ENCODE measurements around the gene FPGS. TPM values are rescaled to one million over a fixed set of nuclear protein-coding genes. Genes with fewer than 3 reads are reported as not detected.

The FPGS gene
- total RNA-seq, 1 donor from 2014 or later: 65.1 TPM

DNA sequence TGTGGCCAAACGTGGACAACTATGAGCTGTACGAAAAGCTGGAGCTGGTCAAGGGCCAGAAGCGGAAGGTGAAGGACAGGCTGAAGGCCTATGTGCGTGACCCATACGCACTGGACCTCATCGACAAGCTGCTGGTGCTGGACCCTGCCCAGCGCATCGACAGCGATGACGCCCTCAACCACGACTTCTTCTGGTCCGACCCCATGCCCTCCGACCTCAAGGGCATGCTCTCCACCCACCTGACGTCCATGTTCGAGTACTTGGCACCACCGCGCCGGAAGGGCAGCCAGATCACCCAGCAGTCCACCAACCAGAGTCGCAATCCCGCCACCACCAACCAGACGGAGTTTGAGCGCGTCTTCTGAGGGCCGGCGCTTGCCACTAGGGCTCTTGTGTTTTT, 13.5 kb upstream of the FPGS start:
- Mint-ChIP-seq H3K4me1 (ENCODE audit: unreplicated experiment) (peaks cover 16% of the 10 kb centered on the region), H3K4me3 (ENCODE audit: unreplicated experiment) (no peak overlapping the region), H3K9me3 (ENCODE audit: unreplicated experiment) (no peaks in the 10 kb centered on the region), H3K27ac (ENCODE audit: unreplicated experiment) (no peak overlapping the region), H3K27me3 (ENCODE audit: unreplicated experiment) (no peaks in the 10 kb centered on the region), H3K36me3 (ENCODE audit: unreplicated experiment) (peaks cover 35% of the 10 kb centered on the region)
- TF ChIP-seq, protein P1, sequence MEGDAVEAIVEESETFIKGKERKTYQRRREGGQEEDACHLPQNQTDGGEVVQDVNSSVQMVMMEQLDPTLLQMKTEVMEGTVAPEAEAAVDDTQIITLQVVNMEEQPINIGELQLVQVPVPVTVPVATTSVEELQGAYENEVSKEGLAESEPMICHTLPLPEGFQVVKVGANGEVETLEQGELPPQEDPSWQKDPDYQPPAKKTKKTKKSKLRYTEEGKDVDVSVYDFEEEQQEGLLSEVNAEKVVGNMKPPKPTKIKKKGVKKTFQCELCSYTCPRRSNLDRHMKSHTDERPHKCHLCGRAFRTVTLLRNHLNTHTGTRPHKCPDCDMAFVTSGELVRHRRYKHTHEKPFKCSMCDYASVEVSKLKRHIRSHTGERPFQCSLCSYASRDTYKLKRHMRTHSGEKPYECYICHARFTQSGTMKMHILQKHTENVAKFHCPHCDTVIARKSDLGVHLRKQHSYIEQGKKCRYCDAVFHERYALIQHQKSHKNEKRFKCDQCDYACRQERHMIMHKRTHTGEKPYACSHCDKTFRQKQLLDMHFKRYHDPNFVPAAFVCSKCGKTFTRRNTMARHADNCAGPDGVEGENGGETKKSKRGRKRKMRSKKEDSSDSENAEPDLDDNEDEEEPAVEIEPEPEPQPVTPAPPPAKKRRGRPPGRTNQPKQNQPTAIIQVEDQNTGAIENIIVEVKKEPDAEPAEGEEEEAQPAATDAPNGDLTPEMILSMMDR (IDR thresholded peaks at IDR 0.05): no peak
- no peak for DNase-seq (ENCODE audit: extremely low spot score, unreplicated experiment)

DNA sequence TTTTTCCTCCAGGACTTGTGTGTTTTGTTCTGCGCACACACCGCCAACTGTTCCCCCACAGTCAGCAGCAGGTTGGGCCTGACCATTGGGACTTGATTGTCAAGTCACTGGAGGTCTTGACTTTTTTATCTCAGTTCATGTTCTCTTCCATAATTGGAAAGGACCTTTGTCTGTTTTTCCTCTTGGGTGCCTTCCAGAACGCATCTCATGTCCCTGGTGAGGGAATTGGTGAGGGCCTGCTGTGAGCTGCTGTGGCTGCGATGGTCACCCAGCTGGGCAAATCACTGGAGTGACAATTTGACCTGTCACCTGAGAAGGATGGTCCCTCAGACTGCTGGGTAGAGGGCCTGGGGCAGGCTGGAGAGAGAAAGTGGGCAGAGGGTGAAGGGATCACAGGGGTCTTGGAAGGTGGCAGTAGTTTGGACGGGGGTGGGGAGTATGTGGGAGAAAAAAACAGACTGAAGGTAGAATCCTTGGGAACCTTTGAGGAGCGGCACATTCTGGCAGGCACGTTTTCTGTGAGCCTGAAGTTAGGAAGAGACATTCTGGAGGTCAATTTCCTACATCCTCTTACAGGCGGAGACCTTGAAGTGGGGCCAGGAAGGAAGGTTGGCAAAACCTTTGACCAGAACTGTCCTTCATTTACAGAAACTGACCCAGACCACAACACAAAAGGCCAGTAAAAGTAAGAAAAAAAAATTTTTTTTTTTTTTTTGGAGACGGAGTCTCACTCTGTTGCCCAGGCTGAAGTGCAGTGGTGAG, 12.4 kb upstream of the FPGS start:
- no peaks in the 10 kb centered on the region for H3K9me3 Mint-ChIP-seq (ENCODE audit: unreplicated experiment)
- no peak overlapping the region for H3K4me3 Mint-ChIP-seq (ENCODE audit: unreplicated experiment)
- peaks cover 35% of the 10 kb centered on the region for H3K36me3 Mint-ChIP-seq (ENCODE audit: unreplicated experiment)
- TF ChIP-seq, protein P1 (IDR thresholded peaks at IDR 0.05): no peak
- DNase-seq (ENCODE audit: extremely low spot score, unreplicated experiment): no peak
- H3K27me3 Mint-ChIP-seq (ENCODE audit: unreplicated experiment): no peaks in the 10 kb centered on the region
- H3K4me1 Mint-ChIP-seq (ENCODE audit: unreplicated experiment): peaks cover 14% of the 10 kb centered on the region
- no peak overlapping the region for H3K27ac Mint-ChIP-seq (ENCODE audit: unreplicated experiment)

DNA sequence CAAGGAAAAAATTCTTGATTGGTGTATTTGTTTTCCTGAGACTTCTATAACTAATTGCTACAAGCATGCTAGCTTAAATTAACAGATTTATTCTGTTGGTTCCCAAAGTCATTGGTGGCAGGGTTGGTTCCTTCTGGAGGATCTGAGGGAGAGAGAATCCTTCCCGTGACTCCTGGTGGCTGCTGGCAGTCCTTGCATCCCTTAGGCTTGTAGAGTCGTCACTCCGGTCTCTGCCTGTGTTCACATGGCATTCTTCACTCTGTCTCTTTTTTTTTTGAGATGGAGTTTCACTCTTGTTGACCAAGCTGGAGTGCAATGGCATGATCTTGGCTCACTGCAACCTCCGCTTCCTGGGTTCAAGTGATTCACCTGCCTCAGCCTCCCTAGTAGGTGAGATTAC, 11.6 kb upstream of the FPGS start:
- H3K4me1 Mint-ChIP-seq (ENCODE audit: unreplicated experiment): peaks cover 14% of the 10 kb centered on the region
- DNase-seq (ENCODE audit: extremely low spot score, unreplicated experiment): no peak
- no peak overlapping the region for H3K4me3 Mint-ChIP-seq (ENCODE audit: unreplicated experiment)
- no peak overlapping the region for H3K27ac Mint-ChIP-seq (ENCODE audit: unreplicated experiment)
- TF ChIP-seq, protein P1 (IDR thresholded peaks at IDR 0.05): no peak
- no peaks in the 10 kb centered on the region for H3K27me3 Mint-ChIP-seq (ENCODE audit: unreplicated experiment)
- H3K36me3 Mint-ChIP-seq (ENCODE audit: unreplicated experiment): peaks cover 35% of the 10 kb centered on the region
- no peaks in the 10 kb centered on the region for H3K9me3 Mint-ChIP-seq (ENCODE audit: unreplicated experiment)

DNA sequence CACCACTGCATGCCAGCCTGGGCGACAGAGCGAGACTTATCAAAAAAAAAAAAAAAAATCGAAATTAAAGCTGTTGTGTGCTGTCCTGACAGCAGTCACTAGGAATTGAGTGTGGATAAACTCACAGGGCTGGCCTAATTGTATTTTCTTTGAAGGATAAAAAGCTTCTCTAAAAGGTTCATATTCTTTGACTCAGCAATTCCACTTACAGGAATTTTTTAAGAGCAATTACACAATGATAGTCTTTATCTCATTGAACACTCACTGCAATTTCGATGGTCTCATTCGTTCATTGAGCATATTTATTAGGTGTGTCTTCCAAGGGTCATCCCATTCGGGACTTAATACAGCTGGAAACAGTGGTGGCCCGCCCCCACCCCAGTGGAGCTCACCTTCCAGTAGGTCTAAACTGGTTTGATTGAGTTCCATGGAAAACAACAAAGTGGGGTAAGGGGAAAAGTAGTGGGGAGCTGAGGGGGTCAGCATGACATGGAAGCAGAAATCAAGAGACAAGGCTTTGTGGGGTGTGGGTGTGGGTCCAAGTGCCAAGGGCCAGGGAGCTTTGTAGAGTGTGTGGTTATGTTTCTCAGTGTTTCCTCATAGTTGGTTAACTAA, 10.2 kb upstream of the FPGS start:
- Mint-ChIP-seq H3K4me1 (ENCODE audit: unreplicated experiment) (peaks cover 4% of the 10 kb centered on the region), H3K9me3 (ENCODE audit: unreplicated experiment) (no peaks in the 10 kb centered on the region), H3K36me3 (ENCODE audit: unreplicated experiment) (peaks cover 32% of the 10 kb centered on the region), H3K4me3 (ENCODE audit: unreplicated experiment) (no peak overlapping the region), H3K27me3 (ENCODE audit: unreplicated experiment) (no peaks in the 10 kb centered on the region), H3K27ac (ENCODE audit: unreplicated experiment) (no peak overlapping the region)
- DNase-seq (ENCODE audit: extremely low spot score, unreplicated experiment): no peak
- TF ChIP-seq, protein P1 (IDR thresholded peaks at IDR 0.05): no peak

DNA sequence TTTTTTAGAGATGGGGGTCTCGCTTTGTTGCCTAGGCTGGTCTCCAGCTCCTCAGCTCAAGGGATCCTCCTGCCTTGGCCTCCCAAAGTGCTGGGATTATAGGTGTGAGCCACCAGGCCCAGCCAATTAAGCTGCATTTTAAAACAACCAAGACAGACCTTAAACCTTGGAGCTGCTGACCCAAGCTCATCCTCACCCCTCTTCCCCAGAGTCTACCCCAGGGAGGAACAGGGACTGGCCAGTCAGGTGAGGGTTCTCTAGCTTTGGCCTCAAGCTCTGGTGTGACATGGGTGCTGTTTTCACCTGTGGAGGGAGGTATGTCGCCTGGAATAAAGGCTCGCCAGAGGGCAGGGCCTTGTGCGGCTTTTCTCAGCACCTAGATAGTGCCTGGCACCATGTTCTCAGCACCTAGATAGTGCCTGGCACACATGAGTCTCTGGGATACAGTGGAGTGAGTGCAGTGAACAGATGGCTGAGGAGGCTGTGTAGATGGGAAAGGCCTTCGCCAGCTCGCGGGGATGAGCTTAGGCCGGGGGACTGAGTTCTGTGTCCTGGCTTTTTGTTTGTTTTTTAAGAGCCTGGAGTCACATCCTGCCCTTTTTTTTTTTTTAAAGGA, 9.5 kb upstream of the FPGS start:
- Mint-ChIP-seq H3K27me3 (ENCODE audit: unreplicated experiment) (no peaks in the 10 kb centered on the region), H3K4me1 (ENCODE audit: unreplicated experiment) (no peaks in the 10 kb centered on the region), H3K4me3 (ENCODE audit: unreplicated experiment) (no peak overlapping the region), H3K36me3 (ENCODE audit: unreplicated experiment) (peaks cover 28% of the 10 kb centered on the region), H3K27ac (ENCODE audit: unreplicated experiment) (no peak overlapping the region), H3K9me3 (ENCODE audit: unreplicated experiment) (no peaks in the 10 kb centered on the region)
- no peak for DNase-seq (ENCODE audit: extremely low spot score, unreplicated experiment)
- TF ChIP-seq, protein P1 (IDR thresholded peaks at IDR 0.05): no peak
